HepG2 (cell line): ENCODE data around the gene COX4I2. TPM values are rescaled to one million over a fixed set of nuclear protein-coding genes. Genes with fewer than 3 reads are reported as not detected.

ENCODE experiments used
- CCDC6 ChIP-seq: sonication (generic); formaldehyde crosslinking; IDR thresholded peaks from 2 replicates; pipeline ENCODE4 v1.8.1; 2022; ENCODE audit warnings: mild to moderate bottlenecking, missing genetic modification reagents, moderate library complexity
- KDM2A ChIP-seq: sonication (generic); formaldehyde crosslinking; IDR thresholded peaks from 2 replicates; pipeline ENCODE4 v1.4.0; 2020; ENCODE audit warnings: low read depth, missing genetic modification reagents, borderline replicate concordance
- MAFF ChIP-seq: IDR thresholded peaks from 2 replicates; pipeline ENCODE4 v1.6.1; 2011; ENCODE audit warnings: low read depth, low read length, improper control_type of control experiment
- MATR3 ChIP-seq: sonication (generic); formaldehyde crosslinking; IDR thresholded peaks from 2 replicates; pipeline ENCODE4 v1.4.0; 2020; ENCODE audit warnings: missing genetic modification reagents
- MLLT10 ChIP-seq: sonication (generic); formaldehyde crosslinking; IDR thresholded peaks from 2 replicates; pipeline ENCODE4 v1.4.0; 2020; ENCODE audit warnings: missing genetic modification reagents
- NAIF1 ChIP-seq: sonication (generic); formaldehyde crosslinking; IDR thresholded peaks from 2 replicates; pipeline ENCODE4 v1.5.0; 2020; ENCODE audit warnings: mild to moderate bottlenecking, missing genetic modification reagents, borderline replicate concordance
- NFIB ChIP-seq: sonication (generic); formaldehyde crosslinking; IDR thresholded peaks from 2 replicates; pipeline ENCODE4 v1.9.0; 2021; ENCODE audit warnings: missing genetic modification reagents, mild to moderate bottlenecking, borderline replicate concordance
- PAF1 ChIP-seq: IDR thresholded peaks from 2 replicates; pipeline ENCODE4 v1.6.1; 2016; ENCODE audit warnings: missing genetic modification reagents, missing compliant biosample characterization
- SMAD3 ChIP-seq: sonication (generic); formaldehyde crosslinking; IDR thresholded peaks from 2 replicates; pipeline ENCODE4 v1.4.0; 2020; ENCODE audit warnings: missing genetic modification reagents
- SUZ12 ChIP-seq: fragments of 150-350 bp; IDR thresholded peaks from 2 replicates; pipeline ENCODE4 v1.6.1; 2014; ENCODE audit warnings: low read depth, low read length
- TFAP4 ChIP-seq: sonication (generic); IDR thresholded peaks from 2 replicates; pipeline ENCODE4 v1.6.1; 2016; ENCODE audit warnings: low read depth, borderline replicate concordance
- THYN1 ChIP-seq: sonication (generic); formaldehyde crosslinking; IDR thresholded peaks from 2 replicates; pipeline ENCODE4 v1.8.1; 2023; ENCODE audit warnings: low read depth, mild to moderate bottlenecking, moderate library complexity, missing genetic modification reagents, borderline replicate concordance
- ZBTB42 ChIP-seq: sonication (generic); formaldehyde crosslinking; IDR thresholded peaks from 2 replicates; pipeline ENCODE4 v1.5.0; 2020; ENCODE audit warnings: mild to moderate bottlenecking, missing genetic modification reagents
- ZKSCAN5 ChIP-seq: sonication (generic); formaldehyde crosslinking; IDR thresholded peaks from 2 replicates; pipeline ENCODE4 v1.5.1; 2020; ENCODE audit warnings: mild to moderate bottlenecking, missing genetic modification reagents
- ZKSCAN8 ChIP-seq: IDR thresholded peaks from 2 replicates; pipeline ENCODE4 v1.6.1; 2016; ENCODE audit warnings: borderline replicate concordance, missing genetic modification reagents, missing compliant biosample characterization
- ZMYM3 ChIP-seq: sonication (generic); formaldehyde crosslinking; IDR thresholded peaks from 2 replicates; pipeline ENCODE4 v1.5.1; 2020; ENCODE audit warnings: mild to moderate bottlenecking, missing genetic modification reagents
- ZNF264 ChIP-seq: sonication (generic); formaldehyde crosslinking; IDR thresholded peaks from 2 replicates; pipeline ENCODE4 v1.4.0; 2020; ENCODE audit warnings: missing genetic modification reagents
- ZNF296 ChIP-seq: sonication (generic); formaldehyde crosslinking; conservative IDR thresholded peaks from 2 replicates; pipeline ENCODE4 v1.5.0; 2020; ENCODE audit warnings: mild to moderate bottlenecking, missing genetic modification reagents
- ZNF407 ChIP-seq: sonication (generic); formaldehyde crosslinking; IDR thresholded peaks from one replicate; pipeline ENCODE4 v1.5.1; 2020; ENCODE audit warnings: mild to moderate bottlenecking, missing genetic modification reagents; ENCODE audit errors: not compliant biosample characterization
- ZNF501 ChIP-seq: sonication (generic); formaldehyde crosslinking; IDR thresholded peaks from 2 replicates; pipeline ENCODE4 v1.5.1; 2020; ENCODE audit warnings: mild to moderate bottlenecking, moderate library complexity, missing genetic modification reagents
- ZNF574 ChIP-seq: sonication (generic); formaldehyde crosslinking; IDR thresholded peaks from 2 replicates; pipeline ENCODE4 v1.4.0; 2020; ENCODE audit warnings: missing genetic modification reagents
- polyA plus RNA-seq, 8 experiments: library from polyadenylated mRNA; depleted of rRNA in 3 of 8; stranded (reverse) in 7 of 8; unstranded in 1 of 8; fragments of >200 nt; fragmentation: Illumina TruSeq in 4 of 8; extraction: Trizol in 4 of 8; gene quantifications; 2 replicates each; pipeline versions ENCODE4 v1.2.1 to v1.2.3, GENCODE V29; 2011 to 2016; ENCODE audit warnings: low read depth in 4 of 8, missing spikeins in 1 of 8, mixed read lengths in 1 of 8; ENCODE audit not compliant: insufficient read depth in 1 of 8
- total RNA-seq, 5 experiments: library from RNA; depleted of rRNA; stranded (reverse); fragments of >200 nt; fragmentation: Illumina TruSeq; extraction: Trizol; gene quantifications; 2 replicates each; pipeline ENCODE4 v1.2.3, GENCODE V29; 2016; ENCODE audit warnings: low read depth in 1 of 5

The COX4I2 gene
- total and polyA plus RNA-seq, 2 of the 13 experiments (the other 11 are each of a cell fraction or from before 2014, with no cell fraction given): 1.1 TPM; not detected in 1

GRCh38 chr20:31595380-31595653 lies 42.4 kb upstream of the COX4I2 start (continued):
- TF ChIP-seq TFAP4 (no peak), SUZ12 (no peak), ZKSCAN8 (no peak), ZKSCAN5 (no peak), MLLT10 (CRISPR knock-in tag) (no peak), THYN1 (CRISPR knock-in tag) (no peak), SMAD3 (CRISPR knock-in tag) (no peak), MAFF (no peak), ZNF296 (CRISPR knock-in tag) (no peak), ZNF407 (CRISPR knock-in tag) (no peak), ZBTB42 (CRISPR knock-in tag) (no peak), ZNF264 (CRISPR knock-in tag) (no peak), NFIB (no peak), KDM2A (CRISPR knock-in tag) (no peak), ZNF501 (CRISPR knock-in tag) (no peak), CCDC6 (CRISPR knock-in tag) (no peak), ZMYM3 (peak; percentile 97), PAF1 (CRISPR knock-in tag) (no peak), ZNF574 (CRISPR knock-in tag) (no peak), MATR3 (no peak), NAIF1 (CRISPR knock-in tag) (no peak)
